Neural cell (in vitro differentiated cells): ENCODE results near the gene NUDT3. TPM values are rescaled to one million over a fixed set of nuclear protein-coding genes. Genes with fewer than 3 reads are reported as not detected.

Source experiments
- H2AFZ ChIP-seq: fragments of 200-600, 300-800 bp; sonication (generic), shearing (Covaris generic); 2 replicates; pipeline ENCODE4 v1.6.0; 2014; ENCODE audit warnings: low read depth, mild to moderate bottlenecking, antibody characterized with exemption, low read length, moderate library complexity
- H3F3A ChIP-seq: fragments of 200-600 bp; shearing (Covaris generic); 2 replicates; pipeline ENCODE4 v1.6.1; 2016; ENCODE audit warnings: mild to moderate bottlenecking, moderate library complexity, mixed read lengths, antibody characterized with exemption, low read length; ENCODE audit not compliant: insufficient read depth, poor library complexity, severe bottlenecking
- H3K27ac ChIP-seq: fragments of 200-600, 300-800 bp; sonication (generic), shearing (Covaris generic); 2 replicates; pipeline ENCODE4 v1.5.1; 2014; ENCODE audit warnings: mild to moderate bottlenecking, low read length, moderate library complexity
- H3K27me3 ChIP-seq: fragments of 300-800, 200-600 bp; sonication (generic), shearing (Covaris generic); 2 replicates; pipeline ENCODE4 v1.6.0; 2014; ENCODE audit warnings: mild to moderate bottlenecking, low read depth, low read length, moderate library complexity; ENCODE audit not compliant: insufficient read depth
- H3K36me3 ChIP-seq: fragments of 300-800, 200-600 bp; sonication (generic), shearing (Covaris generic); 2 replicates; pipeline ENCODE4 v1.5.1; 2014; ENCODE audit warnings: mild to moderate bottlenecking, antibody characterized with exemption, low read length, moderate library complexity; ENCODE audit not compliant: insufficient read depth
- H3K4me2 ChIP-seq: fragments of 300-800, 200-600 bp; sonication (generic), shearing (Covaris generic); 2 replicates; pipeline ENCODE4 v1.6.0; 2014; ENCODE audit warnings: mild to moderate bottlenecking, low read length
- H3K4me3 ChIP-seq: fragments of 300-800, 200-600 bp; sonication (generic), shearing (Covaris generic); 2 replicates; pipeline ENCODE4 v1.5.1; 2014; ENCODE audit warnings: mild to moderate bottlenecking, low read length, moderate library complexity
- H3K79me2 ChIP-seq: fragments of 200-600 bp; shearing (Covaris generic); replicated peaks from 2 replicates; pipeline ENCODE4 v1.6.0; 2014; ENCODE audit warnings: mild to moderate bottlenecking, low read length, moderate library complexity; ENCODE audit not compliant: insufficient read depth
- H3K9ac ChIP-seq: fragments of 300-800, 200-600 bp; sonication (generic), shearing (Covaris generic); 2 replicates; pipeline ENCODE4 v1.6.1; 2016; ENCODE audit warnings: mild to moderate bottlenecking, low read length, mixed read lengths
- H3K9me2 ChIP-seq: fragments of 200-600 bp; shearing (Covaris generic); 2 replicates; pipeline ENCODE4 v1.6.1; 2016; ENCODE audit warnings: mild to moderate bottlenecking, low read length, mixed read lengths; ENCODE audit not compliant: insufficient read depth
- H3K9me3 ChIP-seq: fragments of 200-600, 300-800 bp; sonication (generic), shearing (Covaris generic); 2 replicates; pipeline ENCODE4 v1.6.1; 2016; ENCODE audit warnings: mild to moderate bottlenecking, mixed run types, low read length, moderate library complexity, mixed read lengths
- H4K20me1 ChIP-seq: fragments of 200-600 bp; shearing (Covaris generic); 2 replicates; pipeline ENCODE4 v1.6.1; 2016; ENCODE audit warnings: mild to moderate bottlenecking, mixed run types; ENCODE audit not compliant: insufficient read depth
- EP300 ChIP-seq: fragments of 450-650 bp; conservative IDR thresholded peaks from 2 replicates; pipeline ENCODE4 v1.6.1; 2014; ENCODE audit warnings: antibody characterized with exemption, mild to moderate bottlenecking, moderate library complexity; ENCODE audit not compliant: poor library complexity, severe bottlenecking
- EZH2 ChIP-seq: fragments of 200-600, 300-800 bp; shearing (Covaris generic), sonication (generic); IDR thresholded peaks from 2 replicates; pipeline ENCODE4 v1.6.1; 2014; ENCODE audit warnings: antibody characterized with exemption, low read length, borderline replicate concordance, mild to moderate bottlenecking; ENCODE audit not compliant: insufficient read depth, poor library complexity, severe bottlenecking
- MXI1 ChIP-seq: fragments of 450-650 bp; conservative IDR thresholded peaks from 2 replicates; pipeline ENCODE4 v1.6.1; 2014; ENCODE audit warnings: antibody characterized with exemption, mild to moderate bottlenecking; ENCODE audit not compliant: poor library complexity, severe bottlenecking
- POLR2AphosphoS5 ChIP-seq: IDR thresholded peaks from 2 replicates; pipeline ENCODE4 v1.6.1; 2012
- RAD21 ChIP-seq: fragments of 450-650 bp; conservative IDR thresholded peaks from 2 replicates; pipeline ENCODE4 v1.6.1; 2014; ENCODE audit warnings: antibody characterized with exemption, mild to moderate bottlenecking, moderate library complexity
- SMC3 ChIP-seq: fragments of 450-650 bp; conservative IDR thresholded peaks from 2 replicates; pipeline ENCODE4 v1.6.1; 2014; ENCODE audit warnings: antibody characterized with exemption, mild to moderate bottlenecking, moderate library complexity; ENCODE audit not compliant: poor library complexity
- TAF1 ChIP-seq: IDR thresholded peaks from 2 replicates; pipeline ENCODE4 v1.6.1; 2012; ENCODE audit warnings: low read depth
- polyA plus RNA-seq: library from polyadenylated mRNA; depleted of rRNA; stranded (reverse); fragments of >200 nt; gene quantifications from 2 replicates; pipeline ENCODE4 v1.2.3, GENCODE V29; 2014
- TF ChIP-seq, protein P1 (sequence below): fragments of 450-650 bp; IDR thresholded peaks from 2 replicates; pipeline ENCODE4 v1.5.1; 2014; ENCODE audit warnings: antibody characterized with exemption, mild to moderate bottlenecking, moderate library complexity; ENCODE audit not compliant: poor library complexity, severe bottlenecking
- TF ChIP-seq, protein P2 (sequence below): IDR thresholded peaks from 2 replicates; pipeline ENCODE4 v1.6.1; 2012; ENCODE audit warnings: borderline replicate concordance

The NUDT3 gene
- polyA plus RNA-seq, 1 donor from 2014 or later = 80.2 TPM

DNA sequence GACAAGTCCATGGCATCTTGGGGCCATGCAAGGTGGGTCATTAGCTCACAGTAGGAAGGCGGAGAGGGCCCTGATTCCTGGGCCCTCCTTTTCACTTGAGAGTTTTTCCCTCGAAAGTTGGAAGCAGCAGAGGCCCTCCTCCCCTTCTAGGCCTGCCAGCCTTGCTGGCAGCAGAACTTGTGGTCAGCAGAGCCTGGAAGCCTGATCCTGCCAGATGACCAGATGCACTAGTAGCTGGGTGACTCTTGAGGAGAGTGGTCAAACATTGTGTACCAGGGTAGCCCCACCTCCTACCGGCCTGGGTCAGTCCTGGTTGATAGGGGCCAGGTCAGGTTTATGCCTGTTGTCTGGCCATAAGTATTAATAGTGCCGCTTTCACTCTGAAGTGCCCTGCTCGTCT, 159.6 kb downstream of the NUDT3 start:
- TF ChIP-seq RAD21 = no peak
- no peak for TF ChIP-seq TAF1
- no peak for TF ChIP-seq EP300
- no peak for TF ChIP-seq MXI1
- no peak for TF ChIP-seq SMC3
- TF ChIP-seq POLR2AphosphoS5 = no peak
- TF ChIP-seq, protein P1, sequence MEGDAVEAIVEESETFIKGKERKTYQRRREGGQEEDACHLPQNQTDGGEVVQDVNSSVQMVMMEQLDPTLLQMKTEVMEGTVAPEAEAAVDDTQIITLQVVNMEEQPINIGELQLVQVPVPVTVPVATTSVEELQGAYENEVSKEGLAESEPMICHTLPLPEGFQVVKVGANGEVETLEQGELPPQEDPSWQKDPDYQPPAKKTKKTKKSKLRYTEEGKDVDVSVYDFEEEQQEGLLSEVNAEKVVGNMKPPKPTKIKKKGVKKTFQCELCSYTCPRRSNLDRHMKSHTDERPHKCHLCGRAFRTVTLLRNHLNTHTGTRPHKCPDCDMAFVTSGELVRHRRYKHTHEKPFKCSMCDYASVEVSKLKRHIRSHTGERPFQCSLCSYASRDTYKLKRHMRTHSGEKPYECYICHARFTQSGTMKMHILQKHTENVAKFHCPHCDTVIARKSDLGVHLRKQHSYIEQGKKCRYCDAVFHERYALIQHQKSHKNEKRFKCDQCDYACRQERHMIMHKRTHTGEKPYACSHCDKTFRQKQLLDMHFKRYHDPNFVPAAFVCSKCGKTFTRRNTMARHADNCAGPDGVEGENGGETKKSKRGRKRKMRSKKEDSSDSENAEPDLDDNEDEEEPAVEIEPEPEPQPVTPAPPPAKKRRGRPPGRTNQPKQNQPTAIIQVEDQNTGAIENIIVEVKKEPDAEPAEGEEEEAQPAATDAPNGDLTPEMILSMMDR = no peak
- no peak for TF ChIP-seq EZH2
- TF ChIP-seq, protein P2, sequence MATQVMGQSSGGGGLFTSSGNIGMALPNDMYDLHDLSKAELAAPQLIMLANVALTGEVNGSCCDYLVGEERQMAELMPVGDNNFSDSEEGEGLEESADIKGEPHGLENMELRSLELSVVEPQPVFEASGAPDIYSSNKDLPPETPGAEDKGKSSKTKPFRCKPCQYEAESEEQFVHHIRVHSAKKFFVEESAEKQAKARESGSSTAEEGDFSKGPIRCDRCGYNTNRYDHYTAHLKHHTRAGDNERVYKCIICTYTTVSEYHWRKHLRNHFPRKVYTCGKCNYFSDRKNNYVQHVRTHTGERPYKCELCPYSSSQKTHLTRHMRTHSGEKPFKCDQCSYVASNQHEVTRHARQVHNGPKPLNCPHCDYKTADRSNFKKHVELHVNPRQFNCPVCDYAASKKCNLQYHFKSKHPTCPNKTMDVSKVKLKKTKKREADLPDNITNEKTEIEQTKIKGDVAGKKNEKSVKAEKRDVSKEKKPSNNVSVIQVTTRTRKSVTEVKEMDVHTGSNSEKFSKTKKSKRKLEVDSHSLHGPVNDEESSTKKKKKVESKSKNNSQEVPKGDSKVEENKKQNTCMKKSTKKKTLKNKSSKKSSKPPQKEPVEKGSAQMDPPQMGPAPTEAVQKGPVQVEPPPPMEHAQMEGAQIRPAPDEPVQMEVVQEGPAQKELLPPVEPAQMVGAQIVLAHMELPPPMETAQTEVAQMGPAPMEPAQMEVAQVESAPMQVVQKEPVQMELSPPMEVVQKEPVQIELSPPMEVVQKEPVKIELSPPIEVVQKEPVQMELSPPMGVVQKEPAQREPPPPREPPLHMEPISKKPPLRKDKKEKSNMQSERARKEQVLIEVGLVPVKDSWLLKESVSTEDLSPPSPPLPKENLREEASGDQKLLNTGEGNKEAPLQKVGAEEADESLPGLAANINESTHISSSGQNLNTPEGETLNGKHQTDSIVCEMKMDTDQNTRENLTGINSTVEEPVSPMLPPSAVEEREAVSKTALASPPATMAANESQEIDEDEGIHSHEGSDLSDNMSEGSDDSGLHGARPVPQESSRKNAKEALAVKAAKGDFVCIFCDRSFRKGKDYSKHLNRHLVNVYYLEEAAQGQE = no peak
- Histone ChIP-seq H3K79me2 (peaks cover 3% of the 10 kb centered on the region), H3K36me3 (no peaks in the 10 kb centered on the region), H3F3A (no peaks in the 10 kb centered on the region), H2AFZ (no peak overlapping the region), H3K27me3 (peaks cover 6% of the 10 kb centered on the region), H3K9ac (no peak overlapping the region), H3K9me2 (no peaks in the 10 kb centered on the region), H3K4me2 (no peak overlapping the region), H3K9me3 (no peaks in the 10 kb centered on the region), H3K4me3 (no peak overlapping the region), H3K27ac (no peak overlapping the region), H4K20me1 (no peaks in the 10 kb centered on the region)

DNA sequence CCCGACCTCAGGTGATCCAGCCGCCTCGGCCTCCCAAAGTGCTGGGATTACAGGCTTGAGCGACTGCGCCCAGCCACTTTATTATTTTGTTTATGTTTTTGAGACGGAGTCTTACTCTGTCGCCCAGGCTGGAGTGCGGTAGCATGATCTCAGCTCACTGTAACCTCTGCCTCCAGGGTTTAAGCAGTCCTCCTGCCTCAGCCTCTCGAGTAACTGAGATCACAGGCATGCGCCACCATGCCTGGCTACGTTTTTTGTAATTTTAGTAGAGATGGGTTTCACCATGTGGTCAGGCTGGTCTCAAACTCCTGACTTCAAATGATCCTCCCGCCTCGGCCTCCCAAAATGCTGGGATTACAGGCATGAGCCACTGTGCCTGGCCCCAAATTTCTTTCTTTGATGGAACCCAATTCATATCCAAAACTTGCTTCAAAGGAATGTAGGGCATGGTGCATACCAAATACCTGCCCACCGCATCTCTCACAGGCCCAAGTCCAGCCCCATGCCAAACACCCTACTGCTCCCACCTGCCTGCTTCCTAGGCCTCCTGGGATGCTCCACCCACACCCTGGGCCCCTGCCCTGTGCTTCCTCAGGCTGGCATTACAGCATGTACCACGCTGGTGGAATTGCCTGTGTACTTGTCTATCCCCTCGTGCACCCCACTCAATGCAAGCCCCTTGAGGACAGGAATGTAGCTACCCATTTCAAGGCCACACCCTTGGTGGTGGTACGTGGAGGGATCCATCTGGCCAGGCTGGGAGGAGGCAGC, 160.7 kb downstream of the NUDT3 start:
- TF ChIP-seq POLR2AphosphoS5 (no peak), MXI1 (no peak), RAD21 (no peak), TAF1 (no peak), EZH2 (no peak), EP300 (no peak), SMC3 (no peak)
- TF ChIP-seq, protein P1 = no peak
- TF ChIP-seq, protein P2 = no peak
- H3K4me3 ChIP-seq = no peak overlapping the region
- H2AFZ ChIP-seq = no peak overlapping the region
- H3K79me2 ChIP-seq = no peaks in the 10 kb centered on the region
- no peaks in the 10 kb centered on the region for H3K9me2 ChIP-seq
- peaks cover 6% of the 10 kb centered on the region for H3K27me3 ChIP-seq
- no peaks in the 10 kb centered on the region for H3K36me3 ChIP-seq
- no peaks in the 10 kb centered on the region for H4K20me1 ChIP-seq
- H3K9me3 ChIP-seq = no peaks in the 10 kb centered on the region
- H3K4me2 ChIP-seq = no peak overlapping the region
- H3K9ac ChIP-seq = no peak overlapping the region
- no peak overlapping the region for H3K27ac ChIP-seq
- H3F3A ChIP-seq = no peaks in the 10 kb centered on the region
